ENCODE data around the gene C1QTNF5. TPM values are rescaled to one million over a fixed set of nuclear protein-coding genes. Genes with fewer than 3 reads are reported as not detected.
A peak's percentile ranks its signal among the peaks of the same experiment; 100 is the strongest.

C1QTNF5 gene
- polyA plus RNA-seq, 12 donors = 17.5 to 47.8 (median 20.6) TPM; not detected in 1

GRCh38 chr11:119320776-119321524 is 19.7 kb downstream of the C1QTNF5 start:
- DNase-seq = peak; percentile 45

- no peak for DNase-seq
Observed at GRCh38 chr11:119320240-119320775, 20.4 kb downstream of the C1QTNF5 start.

- DNase-seq = no peak
Observed at GRCh38 chr11:119319700-119320239, 20.9 kb downstream of the C1QTNF5 start.

- no peak for DNase-seq
Observed at GRCh38 chr11:119319136-119319699, 21.5 kb downstream of the C1QTNF5 start.

- peak; percentile 53 for DNase-seq
Observed at GRCh38 chr11:119318240-119319135, 22.2 kb downstream of the C1QTNF5 start.

GRCh38 chr11:119317592-119318239 is 23.0 kb downstream of the C1QTNF5 start:
- DNase-seq = no peak

- DNase-seq = peak; percentile 51
Observed at GRCh38 chr11:119316729-119317591, 23.7 kb downstream of the C1QTNF5 start, which contains the start of gene MCAM. MCAM (minus strand) TSS chr11:119317130; CDS start chr11:119317101, 29 bp downstream.

GRCh38 chr11:119316016-119316728 is 24.5 kb downstream of the C1QTNF5 start:
- DNase-seq = peak; percentile 50

GRCh38 chr11:119315131-119316015 is 25.3 kb downstream of the C1QTNF5 start:
- DNase-seq = peak; percentile 36

- no peak for DNase-seq
Observed at GRCh38 chr11:119314726-119315125, 26.0 kb downstream of the C1QTNF5 start.

- no peak for DNase-seq
Observed at GRCh38 chr11:119310682-119311052, 30.0 kb downstream of the C1QTNF5 start.

GRCh38 chr11:119309953-119310681 is 30.6 kb downstream of the C1QTNF5 start:
- no peak for DNase-seq

- no peak for DNase-seq
Observed at GRCh38 chr11:119309411-119309810, 31.3 kb downstream of the C1QTNF5 start.

GRCh38 chr11:119307974-119308373 is 32.7 kb downstream of the C1QTNF5 start:
- DNase-seq = no peak

GRCh38 chr11:119307219-119307618 is 33.5 kb downstream of the C1QTNF5 start:
- DNase-seq = no peak

- no peak for DNase-seq
Observed at GRCh38 chr11:119306373-119306890, 34.3 kb downstream of the C1QTNF5 start.

- no peak for DNase-seq
Observed at GRCh38 chr11:119305556-119306372, 34.9 kb downstream of the C1QTNF5 start.

Data from muscle of arm (tissue), 12 donors.